Measurements from ENCODE around the gene AQP6. TPM values are rescaled to one million over a fixed set of nuclear protein-coding genes. Genes with fewer than 3 reads are reported as not detected.

Gene AQP6
- total RNA-seq, 1 experiment from 2014 or later = 0.31 TPM

DNA sequence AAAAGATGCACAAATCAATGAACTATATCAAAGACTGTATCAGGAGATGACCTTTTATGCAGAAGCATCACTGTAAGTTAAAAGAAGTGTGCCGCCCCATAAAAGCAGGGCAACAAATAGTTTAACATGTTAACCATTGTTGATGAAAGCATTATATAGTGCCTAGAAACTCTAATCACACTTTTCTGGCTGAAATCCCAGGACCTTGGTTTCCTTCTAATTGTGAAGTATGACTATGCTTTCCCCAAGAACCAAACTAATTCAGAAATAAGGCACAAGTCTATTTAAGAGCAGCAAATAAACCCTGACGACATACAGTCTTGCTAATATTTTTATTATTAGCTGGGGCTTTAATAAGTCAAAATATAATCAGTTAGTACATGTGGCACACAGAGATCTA, 30.8 kb downstream of the AQP6 start:
- intact Hi-C loops (cut with micrococcal nuclease; ENCODE audit: unreplicated experiment) (no loop called here), in situ Hi-C loops (cut with HindIII; ENCODE audit: low pct_unique_long_range_greater_than_20kb, low sequenced_read_pairs) (no loop called here)
- Histone ChIP-seq H3K27me3 (ENCODE audit: control insufficient read depth, insufficient read depth, low read length) (no peaks in the 10 kb centered on the region), H3K4me3 (ENCODE audit: low read depth in 2 of 2, low read length in 2 of 2) (no peak overlapping the region), H3K27ac (ENCODE audit: low read length) (no peak overlapping the region), H3K4me1 (ENCODE audit: control insufficient read depth, insufficient read depth, low read length) (peaks cover 16% of the 10 kb centered on the region), H3K36me3 (ENCODE audit: control insufficient read depth, insufficient read depth, low read length) (peaks cover 70% of the 10 kb centered on the region), H3K9me3 (ENCODE audit: control insufficient read depth, insufficient read depth, low read depth, low read length) (no peaks in the 10 kb centered on the region)
- ChIA-PET POLR2A (no interaction called here), CTCF (interaction anchor here (0.5 kb wide), 1 partner anchor 8 kb away, joined by 5 read pairs; no protein-coding TSS in a partner anchor)
- TF ChIP-seq, protein P1, sequence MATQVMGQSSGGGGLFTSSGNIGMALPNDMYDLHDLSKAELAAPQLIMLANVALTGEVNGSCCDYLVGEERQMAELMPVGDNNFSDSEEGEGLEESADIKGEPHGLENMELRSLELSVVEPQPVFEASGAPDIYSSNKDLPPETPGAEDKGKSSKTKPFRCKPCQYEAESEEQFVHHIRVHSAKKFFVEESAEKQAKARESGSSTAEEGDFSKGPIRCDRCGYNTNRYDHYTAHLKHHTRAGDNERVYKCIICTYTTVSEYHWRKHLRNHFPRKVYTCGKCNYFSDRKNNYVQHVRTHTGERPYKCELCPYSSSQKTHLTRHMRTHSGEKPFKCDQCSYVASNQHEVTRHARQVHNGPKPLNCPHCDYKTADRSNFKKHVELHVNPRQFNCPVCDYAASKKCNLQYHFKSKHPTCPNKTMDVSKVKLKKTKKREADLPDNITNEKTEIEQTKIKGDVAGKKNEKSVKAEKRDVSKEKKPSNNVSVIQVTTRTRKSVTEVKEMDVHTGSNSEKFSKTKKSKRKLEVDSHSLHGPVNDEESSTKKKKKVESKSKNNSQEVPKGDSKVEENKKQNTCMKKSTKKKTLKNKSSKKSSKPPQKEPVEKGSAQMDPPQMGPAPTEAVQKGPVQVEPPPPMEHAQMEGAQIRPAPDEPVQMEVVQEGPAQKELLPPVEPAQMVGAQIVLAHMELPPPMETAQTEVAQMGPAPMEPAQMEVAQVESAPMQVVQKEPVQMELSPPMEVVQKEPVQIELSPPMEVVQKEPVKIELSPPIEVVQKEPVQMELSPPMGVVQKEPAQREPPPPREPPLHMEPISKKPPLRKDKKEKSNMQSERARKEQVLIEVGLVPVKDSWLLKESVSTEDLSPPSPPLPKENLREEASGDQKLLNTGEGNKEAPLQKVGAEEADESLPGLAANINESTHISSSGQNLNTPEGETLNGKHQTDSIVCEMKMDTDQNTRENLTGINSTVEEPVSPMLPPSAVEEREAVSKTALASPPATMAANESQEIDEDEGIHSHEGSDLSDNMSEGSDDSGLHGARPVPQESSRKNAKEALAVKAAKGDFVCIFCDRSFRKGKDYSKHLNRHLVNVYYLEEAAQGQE (IDR thresholded peaks at IDR 0.05; ENCODE audit: insufficient read depth in 1 of 2, low read depth in 2 of 2, low read length in 1 of 2) = no peak
- TF ChIP-seq TCF7L2 (IDR thresholded peaks at IDR 0.05; ENCODE audit: low read depth, low read length) (no peak), POLR2AphosphoS5 (IDR thresholded peaks at IDR 0.05; ENCODE audit: low read depth, low read length) (no peak), SIN3A (IDR thresholded peaks at IDR 0.05; ENCODE audit: borderline replicate concordance, insufficient read depth, low read depth, low read length) (no peak)
- TF ChIP-seq, protein P2, sequence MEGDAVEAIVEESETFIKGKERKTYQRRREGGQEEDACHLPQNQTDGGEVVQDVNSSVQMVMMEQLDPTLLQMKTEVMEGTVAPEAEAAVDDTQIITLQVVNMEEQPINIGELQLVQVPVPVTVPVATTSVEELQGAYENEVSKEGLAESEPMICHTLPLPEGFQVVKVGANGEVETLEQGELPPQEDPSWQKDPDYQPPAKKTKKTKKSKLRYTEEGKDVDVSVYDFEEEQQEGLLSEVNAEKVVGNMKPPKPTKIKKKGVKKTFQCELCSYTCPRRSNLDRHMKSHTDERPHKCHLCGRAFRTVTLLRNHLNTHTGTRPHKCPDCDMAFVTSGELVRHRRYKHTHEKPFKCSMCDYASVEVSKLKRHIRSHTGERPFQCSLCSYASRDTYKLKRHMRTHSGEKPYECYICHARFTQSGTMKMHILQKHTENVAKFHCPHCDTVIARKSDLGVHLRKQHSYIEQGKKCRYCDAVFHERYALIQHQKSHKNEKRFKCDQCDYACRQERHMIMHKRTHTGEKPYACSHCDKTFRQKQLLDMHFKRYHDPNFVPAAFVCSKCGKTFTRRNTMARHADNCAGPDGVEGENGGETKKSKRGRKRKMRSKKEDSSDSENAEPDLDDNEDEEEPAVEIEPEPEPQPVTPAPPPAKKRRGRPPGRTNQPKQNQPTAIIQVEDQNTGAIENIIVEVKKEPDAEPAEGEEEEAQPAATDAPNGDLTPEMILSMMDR (IDR thresholded peaks at IDR 0.05) = no peak
- no TSS peak for BruUV-seq (replicated peaks)
- no peak for DNase-seq (ENCODE audit: low read depth, low spot score)
- no peak for ATAC-seq

DNA sequence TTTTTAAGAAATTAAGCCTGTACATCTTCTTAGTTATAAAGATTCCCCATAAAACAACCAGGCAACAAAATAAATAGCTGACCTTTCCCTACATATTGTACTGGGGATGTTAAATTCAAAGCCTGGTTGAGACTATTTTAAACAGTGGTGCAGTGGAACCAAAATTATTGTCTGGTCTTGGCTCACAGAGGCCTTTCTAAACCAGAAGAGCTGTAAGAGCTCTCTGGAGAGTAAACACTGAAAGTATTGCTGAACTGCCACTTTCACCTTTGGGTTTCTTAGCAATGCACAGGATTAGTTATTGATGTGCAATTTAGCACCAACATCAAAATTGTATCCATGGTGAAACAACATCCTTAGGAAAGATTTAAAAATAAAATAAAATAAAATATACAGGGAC, 31.9 kb downstream of the AQP6 start:
- Histone ChIP-seq H3K4me3 (ENCODE audit: low read depth in 2 of 2, low read length in 2 of 2) (no peak overlapping the region), H3K27me3 (ENCODE audit: control insufficient read depth, insufficient read depth, low read length) (no peaks in the 10 kb centered on the region), H3K9me3 (ENCODE audit: control insufficient read depth, insufficient read depth, low read depth, low read length) (no peaks in the 10 kb centered on the region), H3K36me3 (ENCODE audit: control insufficient read depth, insufficient read depth, low read length) (peaks cover 62% of the 10 kb centered on the region), H3K27ac (ENCODE audit: low read length) (no peak overlapping the region), H3K4me1 (ENCODE audit: control insufficient read depth, insufficient read depth, low read length) (peaks cover 16% of the 10 kb centered on the region)
- TF ChIP-seq POLR2AphosphoS5 (IDR thresholded peaks at IDR 0.05; ENCODE audit: low read depth, low read length) = no peak
- TF ChIP-seq, protein P2 (IDR thresholded peaks at IDR 0.05) = no peak
- no peak for TF ChIP-seq TCF7L2 (IDR thresholded peaks at IDR 0.05; ENCODE audit: low read depth, low read length)
- TF ChIP-seq SIN3A (IDR thresholded peaks at IDR 0.05; ENCODE audit: borderline replicate concordance, insufficient read depth, low read depth, low read length) = no peak
- TF ChIP-seq, protein P1 (IDR thresholded peaks at IDR 0.05; ENCODE audit: insufficient read depth in 1 of 2, low read depth in 2 of 2, low read length in 1 of 2) = no peak
- no peak for DNase-seq (ENCODE audit: low read depth, low spot score)
- no TSS peak for BruUV-seq (replicated peaks)
- ChIA-PET POLR2A (no interaction called here), CTCF (interaction anchor here (0.6 kb wide), 1 partner anchor 121 kb away, joined by 8 read pairs; no protein-coding TSS in a partner anchor)
- in situ Hi-C loops (cut with HindIII; ENCODE audit: low pct_unique_long_range_greater_than_20kb, low sequenced_read_pairs) (no loop called here), intact Hi-C loops (cut with micrococcal nuclease; ENCODE audit: unreplicated experiment) (no loop called here)
- ATAC-seq = no peak

All from Panc1 (cell line).